ENCODE data around the gene UGT1A6.

Gene UGT1A6

DNA sequence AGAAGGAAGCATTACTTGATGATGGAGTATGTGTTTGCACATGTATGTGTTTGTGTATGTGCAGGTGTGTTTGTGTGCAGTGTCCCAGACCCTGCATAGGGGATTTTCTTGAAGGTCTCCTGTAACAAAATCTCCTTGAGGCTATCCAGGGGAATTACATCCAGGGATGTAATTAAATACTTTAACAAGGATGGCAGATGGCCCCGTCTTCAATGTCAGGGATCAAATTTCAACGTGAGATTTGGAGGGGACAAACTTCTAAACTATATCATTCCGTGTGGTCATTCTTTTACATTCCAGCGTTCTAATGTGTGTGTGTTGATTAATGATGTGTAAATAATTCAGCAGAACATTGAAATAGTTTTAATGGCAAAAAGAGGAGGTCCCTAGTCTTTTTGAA, 17.7 kb upstream of the UGT1A6 start:
- TF ChIP-seq, protein P1, sequence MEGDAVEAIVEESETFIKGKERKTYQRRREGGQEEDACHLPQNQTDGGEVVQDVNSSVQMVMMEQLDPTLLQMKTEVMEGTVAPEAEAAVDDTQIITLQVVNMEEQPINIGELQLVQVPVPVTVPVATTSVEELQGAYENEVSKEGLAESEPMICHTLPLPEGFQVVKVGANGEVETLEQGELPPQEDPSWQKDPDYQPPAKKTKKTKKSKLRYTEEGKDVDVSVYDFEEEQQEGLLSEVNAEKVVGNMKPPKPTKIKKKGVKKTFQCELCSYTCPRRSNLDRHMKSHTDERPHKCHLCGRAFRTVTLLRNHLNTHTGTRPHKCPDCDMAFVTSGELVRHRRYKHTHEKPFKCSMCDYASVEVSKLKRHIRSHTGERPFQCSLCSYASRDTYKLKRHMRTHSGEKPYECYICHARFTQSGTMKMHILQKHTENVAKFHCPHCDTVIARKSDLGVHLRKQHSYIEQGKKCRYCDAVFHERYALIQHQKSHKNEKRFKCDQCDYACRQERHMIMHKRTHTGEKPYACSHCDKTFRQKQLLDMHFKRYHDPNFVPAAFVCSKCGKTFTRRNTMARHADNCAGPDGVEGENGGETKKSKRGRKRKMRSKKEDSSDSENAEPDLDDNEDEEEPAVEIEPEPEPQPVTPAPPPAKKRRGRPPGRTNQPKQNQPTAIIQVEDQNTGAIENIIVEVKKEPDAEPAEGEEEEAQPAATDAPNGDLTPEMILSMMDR (IDR thresholded peaks at IDR 0.05; ENCODE audit: low read depth, low read length) = no peak
- no peak for DNase-seq (ENCODE audit: extremely low read depth, low read depth)

DNA sequence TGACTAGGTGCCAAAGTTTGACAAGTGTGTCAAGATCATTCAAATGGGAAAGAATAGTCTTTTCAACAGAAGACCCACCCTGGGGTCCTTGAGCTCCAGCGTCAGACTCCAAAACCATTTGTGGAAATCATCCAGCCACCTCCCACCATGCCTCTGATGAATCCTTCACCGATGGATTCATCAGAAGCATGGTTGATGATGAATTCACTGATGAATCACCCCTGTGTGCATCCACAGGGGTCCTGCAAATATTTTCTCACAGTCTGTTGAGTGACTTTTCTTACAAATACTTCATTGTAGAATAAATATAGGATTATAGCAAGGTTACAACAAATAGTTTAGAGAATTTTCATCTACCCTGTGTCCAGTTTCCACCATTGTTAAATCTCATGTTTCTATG, 16.6 kb upstream of the UGT1A6 start:
- TF ChIP-seq, protein P1 (IDR thresholded peaks at IDR 0.05; ENCODE audit: low read depth, low read length) = no peak
- no peak for DNase-seq (ENCODE audit: extremely low read depth, low read depth)

DNA sequence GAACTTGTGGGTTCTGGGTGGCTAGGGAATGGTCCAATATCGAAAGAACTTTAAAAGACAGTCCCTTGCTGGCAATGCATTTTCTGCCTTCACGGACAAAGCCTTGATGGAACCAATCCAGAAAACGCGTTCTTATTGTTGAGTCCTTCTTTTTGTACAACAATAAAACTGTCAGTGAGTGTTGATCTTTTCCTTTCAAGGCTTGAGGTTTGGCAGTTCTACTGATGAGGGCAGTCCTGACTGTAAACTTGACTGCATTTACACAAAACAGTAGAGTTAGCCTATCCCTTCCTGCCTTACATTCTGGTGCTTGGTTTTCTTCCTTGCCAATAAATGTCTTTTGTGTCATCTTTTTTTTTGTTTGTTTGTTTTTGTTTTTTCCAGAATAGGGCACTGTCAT, 13.5 kb upstream of the UGT1A6 start:
- DNase-seq (ENCODE audit: extremely low read depth, low read depth) = no peak
- TF ChIP-seq, protein P1 (IDR thresholded peaks at IDR 0.05; ENCODE audit: low read depth, low read length) = no peak

DNA sequence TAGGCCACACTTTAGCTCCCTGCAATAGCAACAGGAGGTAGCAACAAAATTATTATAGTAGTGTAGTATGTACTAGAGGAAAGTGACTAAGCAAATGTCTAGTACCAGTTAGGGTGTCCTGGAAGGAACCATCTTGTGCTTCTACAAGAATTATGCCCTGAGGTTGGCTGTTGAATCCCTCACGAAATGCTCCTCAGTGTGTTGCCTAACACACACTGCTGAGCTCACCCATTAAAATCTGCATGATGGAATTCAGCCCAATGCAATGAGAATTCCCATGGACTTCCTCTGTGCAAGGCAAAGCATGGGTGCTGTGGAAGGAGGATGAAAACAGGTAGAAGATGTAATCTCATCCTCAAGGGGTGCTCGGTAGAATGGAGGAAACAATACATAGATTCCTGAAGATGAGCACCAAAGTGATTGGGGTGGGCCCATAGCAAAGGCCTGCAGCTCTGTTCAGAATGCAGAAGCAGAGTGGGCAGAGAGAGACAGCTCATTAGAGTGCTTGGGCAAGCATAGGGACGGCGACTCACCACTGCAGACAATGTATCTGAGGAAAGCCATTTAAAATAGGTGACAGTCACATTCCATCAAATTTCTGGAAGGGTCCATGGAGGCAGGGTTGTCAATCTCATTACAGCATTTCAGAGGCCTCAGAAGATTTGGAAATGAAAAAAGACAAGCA, 12.2 kb upstream of the UGT1A6 start:
- TF ChIP-seq, protein P1 (IDR thresholded peaks at IDR 0.05; ENCODE audit: low read depth, low read length) = no peak
- no peak for DNase-seq (ENCODE audit: extremely low read depth, low read depth)

DNA sequence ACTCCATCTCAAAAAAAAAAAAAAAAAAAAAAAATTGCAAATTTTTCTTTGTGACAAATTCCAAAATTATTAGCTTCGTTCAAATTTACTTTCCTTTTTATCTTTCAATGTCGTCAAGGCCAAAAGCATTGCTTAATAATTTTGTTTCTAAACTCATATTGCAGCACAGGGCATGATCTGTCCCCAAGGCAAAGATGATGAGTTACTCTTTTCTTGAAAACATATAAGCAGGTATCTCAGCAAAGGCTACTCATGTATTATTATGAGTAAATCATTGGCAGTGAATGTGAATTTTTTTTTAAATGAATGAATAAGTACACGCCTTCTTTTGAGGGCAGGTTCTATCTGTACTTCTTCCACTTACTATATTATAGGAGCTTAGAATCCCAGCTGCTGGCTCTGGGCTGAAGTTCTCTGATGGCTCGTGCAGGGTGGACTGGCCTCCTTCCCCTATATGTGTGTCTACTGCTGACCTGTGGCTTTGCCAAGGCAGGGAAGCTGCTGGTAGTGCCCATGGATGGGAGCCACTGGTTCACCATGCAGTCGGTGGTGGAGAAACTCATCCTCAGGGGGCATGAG, 11.1 kb upstream of the UGT1A6 start, which contains the start of gene UGT1A7:
TSS of gene UGT1A7 (plus strand) at position 381 of the 579 bp plus-strand sequence. CDS start at position 418, 37 bp downstream.
- no peak for DNase-seq (ENCODE audit: extremely low read depth, low read depth)
- TF ChIP-seq, protein P1 (IDR thresholded peaks at IDR 0.05; ENCODE audit: low read depth, low read length) = no peak

DNA sequence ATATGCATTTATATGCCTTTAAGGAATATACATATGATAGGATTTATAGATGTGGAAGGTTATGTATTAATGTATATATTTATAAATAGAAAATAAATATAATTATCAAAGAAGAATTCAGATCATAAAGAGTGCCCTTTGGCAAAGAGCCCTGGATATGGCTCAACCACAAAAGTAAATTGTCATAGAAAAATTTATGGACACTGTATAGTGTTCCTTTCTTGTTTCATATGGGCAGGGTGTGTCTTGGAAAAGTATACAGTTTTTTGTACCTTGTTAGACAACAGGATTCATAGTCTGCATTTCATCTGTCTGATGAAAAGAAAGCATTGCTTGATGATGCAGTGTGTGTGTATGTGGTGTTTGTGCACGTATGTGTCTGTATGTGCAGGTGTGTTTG, 8.1 kb upstream of the UGT1A6 start:
- no peak for DNase-seq (ENCODE audit: extremely low read depth, low read depth)
- TF ChIP-seq, protein P1 (IDR thresholded peaks at IDR 0.05; ENCODE audit: low read depth, low read length) = no peak

DNA sequence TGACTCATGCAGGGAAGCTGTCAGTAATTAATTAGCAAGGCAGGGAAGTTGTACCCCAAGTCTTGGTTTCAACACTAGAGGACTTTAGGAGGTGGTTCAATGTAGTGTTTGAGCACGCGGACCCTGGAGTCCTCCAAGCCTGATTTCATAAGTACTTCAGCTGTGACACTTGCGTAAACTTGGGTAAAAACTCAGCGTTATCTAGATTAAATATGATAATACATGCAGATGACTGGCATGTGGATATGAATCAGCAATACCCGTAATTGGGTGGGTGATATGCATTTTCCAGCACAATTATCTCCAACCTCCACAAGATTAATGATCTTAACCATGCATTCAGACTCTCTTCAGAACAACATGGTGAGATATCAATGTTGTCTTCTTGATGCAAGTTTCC, 5.8 kb upstream of the UGT1A6 start:
- DNase-seq (ENCODE audit: extremely low read depth, low read depth) = no peak
- TF ChIP-seq, protein P1 (IDR thresholded peaks at IDR 0.05; ENCODE audit: low read depth, low read length) = no peak

All from AG09319 (cell line).